Ramos (cell line): ENCODE data around the gene MOSPD2.

Experiments
- in situ Hi-C: fragments of 300-500 bp; cut with MboI; formaldehyde crosslinking; loops from one replicate; pipeline ENCODE4 v1.14.3; 2022; ENCODE audit warnings: low sequenced_read_pairs; ENCODE audit not compliant: unreplicated experiment

The MOSPD2 gene

GRCh38 chrX:14903891-14904290, 30.7 kb downstream of the MOSPD2 start:
- in situ Hi-C loops = no loop called here

GRCh38 chrX:14913241-14913640, 40.0 kb downstream of the MOSPD2 start:
- in situ Hi-C loops = no loop called here

GRCh38 chrX:14915596-14915995, 42.4 kb downstream of the MOSPD2 start:
- in situ Hi-C loops = no loop called here

- in situ Hi-C loops = no loop called here
Measured at GRCh38 chrX:14916017-14916674, 42.9 kb downstream of the MOSPD2 start.

GRCh38 chrX:14919407-14919806, 46.2 kb downstream of the MOSPD2 start:
- in situ Hi-C loops = no loop called here

- in situ Hi-C loops = no loop called here
Measured at GRCh38 chrX:14920196-14920595, 47.0 kb downstream of the MOSPD2 start.

- in situ Hi-C loops = no loop called here
Measured at GRCh38 chrX:14922437-14922836, 49.2 kb downstream of the MOSPD2 start.

- in situ Hi-C loops = no loop called here
Measured at GRCh38 chrX:14923761-14924160, 50.5 kb downstream of the MOSPD2 start.

GRCh38 chrX:14926471-14926870, 53.2 kb downstream of the MOSPD2 start:
- in situ Hi-C loops = no loop called here

GRCh38 chrX:14927401-14927800, 54.2 kb downstream of the MOSPD2 start:
- in situ Hi-C loops = no loop called here

- in situ Hi-C loops = no loop called here
Measured at GRCh38 chrX:14930663-14931062, 57.4 kb downstream of the MOSPD2 start.

- in situ Hi-C loops = no loop called here
Measured at GRCh38 chrX:14932136-14932535, 58.9 kb downstream of the MOSPD2 start.

- in situ Hi-C loops = no loop called here
Measured at GRCh38 chrX:14934423-14934822, 61.2 kb downstream of the MOSPD2 start.

- in situ Hi-C loops = no loop called here
Measured at GRCh38 chrX:14936561-14936960, 63.3 kb downstream of the MOSPD2 start.

GRCh38 chrX:14939644-14940043, 66.4 kb downstream of the MOSPD2 start:
- in situ Hi-C loops = no loop called here

- in situ Hi-C loops = no loop called here
Measured at GRCh38 chrX:14941301-14941700, 68.1 kb downstream of the MOSPD2 start.

- in situ Hi-C loops = no loop called here
Measured at GRCh38 chrX:14942341-14942740, 69.1 kb downstream of the MOSPD2 start.

GRCh38 chrX:14943962-14944361, 70.7 kb downstream of the MOSPD2 start:
- in situ Hi-C loops = no loop called here

GRCh38 chrX:14946606-14947155, 73.5 kb downstream of the MOSPD2 start:
- in situ Hi-C loops = no loop called here

- in situ Hi-C loops = no loop called here
Measured at GRCh38 chrX:14948691-14949090, 75.5 kb downstream of the MOSPD2 start.

- in situ Hi-C loops = no loop called here
Measured at GRCh38 chrX:14956813-14957582, 83.8 kb downstream of the MOSPD2 start.
